ENCODE data around the gene KDM7A.
"Not testable (repeated sequence)": the region's sequence is repeated elsewhere in the genome, so short reads cannot be mapped to it uniquely, and the experiment has no call there.

Gene KDM7A

GRCh38 chr7:140190588-140190987, 13.8 kb upstream of the KDM7A start:
- no peak for TF ChIP-seq ZNF274 (IDR thresholded peaks at IDR 0.05; ENCODE audit: low read depth, low read length)
- no peak overlapping the region for H3K4me3 ChIP-seq (ENCODE audit: low read length)

GRCh38 chr7:140189917-140190316, 13.1 kb upstream of the KDM7A start:
- no peak overlapping the region for H3K4me3 ChIP-seq (ENCODE audit: low read length)
- TF ChIP-seq ZNF274 (IDR thresholded peaks at IDR 0.05; ENCODE audit: low read depth, low read length), result no peak

- no peak for TF ChIP-seq ZNF274 (IDR thresholded peaks at IDR 0.05; ENCODE audit: low read depth, low read length)
Observed at GRCh38 chr7:140182917-140183316, 6.1 kb upstream of the KDM7A start.

GRCh38 chr7:140179339-140179738, 2.6 kb upstream of the KDM7A start:
- H3K4me3 ChIP-seq (ENCODE audit: low read length), result no peak overlapping the region
- no peak for TF ChIP-seq ZNF274 (IDR thresholded peaks at IDR 0.05; ENCODE audit: low read depth, low read length)

More at GRCh38 chr7:140182917-140183316, 6.1 kb upstream of the KDM7A start:
- no peak overlapping the region for H3K4me3 ChIP-seq (ENCODE audit: low read length)

GRCh38 chr7:140176122-140176701, 571 bp downstream of the KDM7A start:
- no peak for TF ChIP-seq ZNF274 (IDR thresholded peaks at IDR 0.05; ENCODE audit: low read depth, low read length)
- H3K4me3 ChIP-seq (ENCODE audit: low read length), result peak overlapping the region; percentile 73

GRCh38 chr7:140175221-140176121, 1.3 kb downstream of the KDM7A start:
- TF ChIP-seq ZNF274 (IDR thresholded peaks at IDR 0.05; ENCODE audit: low read depth, low read length), result no peak
- H3K4me3 ChIP-seq (ENCODE audit: low read length), result peak overlapping the region; percentile 73

GRCh38 chr7:140174217-140174616, 2.6 kb downstream of the KDM7A start:
- no peak for TF ChIP-seq ZNF274 (IDR thresholded peaks at IDR 0.05; ENCODE audit: low read depth, low read length)
- H3K4me3 ChIP-seq (ENCODE audit: low read length), result no peak overlapping the region

GRCh38 chr7:140170375-140170774, 6.4 kb downstream of the KDM7A start:
- no peak overlapping the region for H3K4me3 ChIP-seq (ENCODE audit: low read length)
- TF ChIP-seq ZNF274 (IDR thresholded peaks at IDR 0.05; ENCODE audit: low read depth, low read length), result no peak

- H3K4me3 ChIP-seq (ENCODE audit: low read length), result no peak overlapping the region
- no peak for TF ChIP-seq ZNF274 (IDR thresholded peaks at IDR 0.05; ENCODE audit: low read depth, low read length)
Observed at GRCh38 chr7:140168816-140169215, 8.0 kb downstream of the KDM7A start.

GRCh38 chr7:140165422-140165821, 11.4 kb downstream of the KDM7A start:
- H3K4me3 ChIP-seq (ENCODE audit: low read length), result no peak overlapping the region
- TF ChIP-seq ZNF274 (IDR thresholded peaks at IDR 0.05; ENCODE audit: low read depth, low read length), result no peak

GRCh38 chr7:140162081-140162480, 14.7 kb downstream of the KDM7A start:
- not testable (repeated sequence) for H3K4me3 ChIP-seq (ENCODE audit: low read length)

- H3K4me3 ChIP-seq (ENCODE audit: low read length), result no peak overlapping the region
Observed at GRCh38 chr7:140161047-140161446, 15.7 kb downstream of the KDM7A start.

GRCh38 chr7:140160308-140160707, 16.5 kb downstream of the KDM7A start:
- no peak for TF ChIP-seq ZNF274 (IDR thresholded peaks at IDR 0.05; ENCODE audit: low read depth, low read length)
- H3K4me3 ChIP-seq (ENCODE audit: low read length), result no peak overlapping the region

More at GRCh38 chr7:140161047-140161446, 15.7 kb downstream of the KDM7A start:
- no peak for TF ChIP-seq ZNF274 (IDR thresholded peaks at IDR 0.05; ENCODE audit: low read depth, low read length)

GRCh38 chr7:140159497-140159896, 17.3 kb downstream of the KDM7A start:
- TF ChIP-seq ZNF274 (IDR thresholded peaks at IDR 0.05; ENCODE audit: low read depth, low read length), result no peak
- H3K4me3 ChIP-seq (ENCODE audit: low read length), result no peak overlapping the region

- no peak for TF ChIP-seq ZNF274 (IDR thresholded peaks at IDR 0.05; ENCODE audit: low read depth, low read length)
- no peak overlapping the region for H3K4me3 ChIP-seq (ENCODE audit: low read length)
Observed at GRCh38 chr7:140156460-140157080, 20.2 kb downstream of the KDM7A start.

Data from GM08714 (cell line).